ENCODE results near the gene THSD4.
"Not testable (repeated sequence)": the region's sequence is repeated elsewhere in the genome, so short reads cannot be mapped to it uniquely, and the experiment has no call there.

THSD4 gene

DNA sequence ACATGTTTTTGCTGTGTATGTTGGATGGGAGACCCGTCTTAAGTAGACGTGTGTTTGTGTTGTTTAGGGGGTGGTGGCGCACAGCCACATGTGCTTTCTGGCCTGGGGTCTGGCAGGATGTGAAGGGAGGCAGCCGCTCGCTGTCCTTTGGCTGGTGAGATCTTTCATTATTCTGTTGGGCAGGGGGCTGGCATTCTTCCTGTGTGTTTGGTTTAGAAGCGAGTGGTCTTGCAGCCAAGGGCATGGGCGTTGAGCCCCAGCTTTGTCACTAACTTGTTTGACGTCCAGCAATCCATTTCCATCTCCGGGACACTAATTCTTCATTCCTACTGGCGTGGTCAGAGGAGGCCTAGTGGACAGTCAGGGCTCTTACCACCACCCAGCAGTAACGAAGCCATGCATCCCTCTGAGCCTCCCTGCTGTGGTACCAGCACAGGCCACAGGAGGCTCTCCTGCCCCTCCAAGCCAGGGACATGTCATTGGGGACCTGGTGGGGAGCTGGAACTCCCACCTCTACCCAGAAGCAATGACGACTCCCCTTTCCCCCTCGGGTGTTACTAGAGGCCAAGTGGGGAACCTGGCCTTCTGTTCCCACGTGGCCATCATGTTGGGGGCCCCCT lies 10.7 kb downstream of the THSD4 start:
- no peak for DNase-seq

- no peak for DNase-seq
Observed at GRCh38 chr15:71127083-71127482, 11.8 kb downstream of the THSD4 start.

DNA sequence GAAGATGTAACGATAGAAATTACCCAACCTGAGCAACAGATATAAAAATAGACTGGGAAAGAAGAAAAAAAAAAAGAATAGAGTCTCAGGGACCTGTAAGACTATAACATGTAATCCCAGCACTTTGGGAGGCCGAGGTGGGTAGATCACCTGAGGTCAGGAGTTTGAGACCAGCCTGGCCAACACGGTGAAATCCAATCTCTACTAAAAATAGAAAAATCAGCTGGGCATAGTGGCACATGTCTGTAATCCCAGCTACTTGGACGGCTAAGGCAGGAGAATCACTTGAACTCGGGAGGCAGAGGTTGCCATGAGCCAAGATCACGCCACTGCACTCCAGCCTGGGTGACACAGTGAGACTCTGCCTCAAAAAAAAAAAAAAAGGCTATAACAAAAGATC lies 12.9 kb downstream of the THSD4 start:
- DNase-seq = not testable (repeated sequence)

- no peak for DNase-seq
Observed at GRCh38 chr15:71128939-71129562, 13.8 kb downstream of the THSD4 start.

DNA sequence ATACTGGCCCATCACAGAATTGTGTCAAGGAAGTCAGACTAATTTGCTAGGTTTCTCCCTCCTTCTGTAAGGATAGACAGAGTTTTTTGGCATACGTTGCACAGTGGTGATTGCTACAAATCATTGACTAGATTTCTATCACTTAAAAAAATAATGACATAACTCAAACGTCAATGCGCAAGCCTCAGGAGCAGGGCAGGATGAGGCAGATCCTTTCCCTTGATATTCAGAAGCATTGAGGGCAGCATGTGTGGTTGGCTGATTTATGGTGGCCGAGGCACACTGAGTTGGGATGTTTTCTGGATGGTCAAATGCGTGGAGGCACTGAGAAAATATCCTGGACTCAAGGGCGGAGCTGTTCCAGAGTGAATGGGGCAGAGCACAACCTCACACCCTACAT lies 14.4 kb downstream of the THSD4 start:
- DNase-seq = no peak

DNA sequence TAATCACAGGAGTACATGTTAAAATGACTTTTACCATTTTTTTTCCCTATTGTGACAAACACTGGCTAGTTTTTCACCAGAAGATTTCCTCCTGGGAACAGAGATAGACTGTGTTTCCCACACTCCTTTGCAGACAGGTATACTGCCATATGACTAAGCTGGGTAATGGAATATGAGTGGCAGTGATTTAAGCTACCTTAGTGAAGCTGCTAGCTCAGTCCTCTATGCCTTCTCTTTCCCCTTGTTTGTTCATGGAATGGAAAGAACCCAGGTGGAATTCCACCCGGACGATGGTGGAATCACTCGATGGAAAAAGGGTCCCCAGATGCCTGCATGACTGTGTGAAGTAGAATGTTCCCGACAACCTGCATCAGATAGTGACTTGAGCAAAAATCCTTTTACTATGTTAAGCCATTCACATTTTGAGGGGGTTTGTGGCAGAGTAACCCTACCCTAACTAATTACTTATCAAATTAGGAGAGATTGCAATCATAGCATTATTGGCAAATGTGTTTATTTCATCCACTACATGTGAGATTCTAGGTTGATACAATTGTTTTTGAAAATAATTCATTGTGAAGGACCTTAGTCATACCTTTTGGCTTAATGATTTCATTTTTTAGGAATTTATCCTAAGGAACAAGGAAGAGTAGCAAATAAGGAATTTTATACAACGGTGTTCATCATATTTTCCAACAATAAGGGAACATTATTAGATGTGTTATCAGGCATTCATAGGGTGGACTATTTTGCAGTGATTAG lies 16.5 kb downstream of the THSD4 start:
- no peak for DNase-seq

GRCh38 chr15:71133747-71134472 lies 18.6 kb downstream of the THSD4 start:
- no peak for DNase-seq

GRCh38 chr15:71136159-71136783 lies 21.0 kb downstream of the THSD4 start:
- DNase-seq = no peak

- DNase-seq = no peak
Observed at GRCh38 chr15:71136793-71137518, 21.7 kb downstream of the THSD4 start.

- no peak for DNase-seq
Observed at GRCh38 chr15:71138473-71138872, 23.2 kb downstream of the THSD4 start.

DNA sequence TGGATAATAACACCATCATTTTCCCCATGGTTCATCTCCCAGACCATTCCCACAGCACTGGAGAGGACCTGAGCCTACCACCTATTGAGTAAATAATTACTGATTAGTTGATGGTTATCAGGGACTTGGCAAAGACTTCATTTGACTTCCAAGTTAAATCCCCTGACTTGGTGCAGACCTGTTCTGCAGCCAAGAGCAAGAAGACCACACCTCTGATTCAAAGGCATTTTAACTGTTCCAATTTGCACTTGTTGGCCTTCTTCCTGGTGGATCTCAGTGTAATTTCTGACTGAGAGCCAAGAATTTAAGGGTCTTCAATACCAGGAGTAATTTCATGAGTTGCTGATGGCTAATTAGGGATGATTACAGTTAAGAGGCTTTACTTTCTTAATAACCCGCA lies 24.0 kb downstream of the THSD4 start:
- no peak for DNase-seq

DNA sequence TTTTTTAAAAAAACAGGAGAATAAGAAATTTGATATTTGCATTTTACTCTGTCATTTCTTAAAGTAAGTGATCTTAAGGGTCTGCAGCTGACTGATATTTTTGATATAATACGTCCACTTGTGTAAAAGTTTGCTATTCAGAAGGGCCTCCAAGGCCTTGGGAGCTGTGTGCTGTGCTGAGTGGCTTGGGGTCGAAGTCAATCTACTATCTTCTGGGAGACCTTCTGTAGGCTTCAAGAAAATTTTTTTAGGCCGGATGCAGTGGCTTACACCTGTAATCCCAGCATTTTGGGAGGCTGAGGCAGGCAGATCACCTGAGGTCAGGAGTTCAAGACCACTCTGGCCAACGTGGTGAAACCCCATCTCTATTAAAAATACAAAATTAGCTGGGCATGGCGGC lies 26.3 kb downstream of the THSD4 start:
- no peak for DNase-seq

- no peak for DNase-seq
Observed at GRCh38 chr15:71142780-71143179, 27.5 kb downstream of the THSD4 start.

DNA sequence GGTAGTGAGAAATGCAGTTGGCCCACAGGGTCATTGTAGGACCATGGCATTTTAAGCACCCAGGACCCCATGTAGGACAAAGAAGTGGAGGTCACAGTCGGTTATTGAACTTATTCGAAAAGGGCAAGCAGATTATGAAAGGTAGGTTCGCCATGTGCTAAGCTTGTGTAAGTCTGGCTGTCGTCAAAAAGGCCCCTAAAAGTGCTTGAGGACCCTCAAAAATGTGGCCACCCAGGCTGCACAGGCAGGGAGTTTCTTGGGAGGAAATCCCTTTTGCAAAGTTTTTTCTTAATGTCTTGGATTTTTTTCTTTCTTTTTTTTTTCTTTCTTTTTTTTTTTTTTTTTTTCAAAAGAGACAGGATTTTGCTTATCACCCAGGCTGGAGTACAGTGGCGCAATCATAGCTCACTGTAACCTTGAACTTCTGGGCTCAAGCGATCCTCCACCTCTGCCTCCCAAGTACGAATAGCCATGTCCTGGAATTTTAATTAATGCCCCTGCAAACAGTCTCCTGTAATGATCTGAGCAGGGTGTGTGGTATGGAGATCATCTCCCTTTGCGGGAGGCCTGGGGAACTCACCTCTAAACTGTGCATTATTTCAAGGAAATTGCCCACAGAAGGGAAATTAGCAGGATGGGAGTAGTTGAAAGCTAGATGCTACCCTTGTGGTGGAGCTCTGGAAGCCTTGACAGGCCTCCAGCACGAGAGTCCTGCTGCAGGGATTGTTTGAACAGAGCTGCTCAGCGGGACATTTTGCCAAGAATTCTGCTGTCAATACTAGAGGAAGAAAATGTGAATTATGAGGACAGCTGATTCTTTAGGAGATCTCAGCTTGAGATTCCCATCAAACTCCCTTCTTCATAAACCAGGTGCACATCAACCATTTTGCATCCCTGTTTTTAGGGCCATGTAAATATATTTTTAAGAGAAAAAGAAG lies 28.4 kb downstream of the THSD4 start:
- DNase-seq = no peak

GRCh38 chr15:71145648-71146047 lies 30.4 kb downstream of the THSD4 start:
- DNase-seq = no peak

DNA sequence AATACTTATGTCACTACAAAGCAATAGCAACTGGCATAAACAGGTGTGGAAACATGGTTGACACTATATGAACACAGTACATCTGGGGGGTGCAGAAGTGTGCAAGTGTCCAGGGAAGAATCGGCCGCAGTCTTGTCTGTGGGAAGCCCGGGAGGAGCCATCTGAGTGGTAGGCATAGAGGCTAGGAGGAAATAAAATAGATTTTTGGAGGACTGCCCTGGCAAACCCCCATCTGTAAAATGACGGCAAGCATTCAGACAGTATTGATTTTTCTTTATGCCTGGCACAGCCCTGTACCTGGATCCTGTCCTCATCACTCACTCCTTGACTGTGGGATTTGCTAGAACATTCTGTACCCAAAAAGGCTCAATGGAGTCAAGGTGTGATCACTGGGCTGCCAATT lies 31.3 kb downstream of the THSD4 start:
- no peak for DNase-seq

DNA sequence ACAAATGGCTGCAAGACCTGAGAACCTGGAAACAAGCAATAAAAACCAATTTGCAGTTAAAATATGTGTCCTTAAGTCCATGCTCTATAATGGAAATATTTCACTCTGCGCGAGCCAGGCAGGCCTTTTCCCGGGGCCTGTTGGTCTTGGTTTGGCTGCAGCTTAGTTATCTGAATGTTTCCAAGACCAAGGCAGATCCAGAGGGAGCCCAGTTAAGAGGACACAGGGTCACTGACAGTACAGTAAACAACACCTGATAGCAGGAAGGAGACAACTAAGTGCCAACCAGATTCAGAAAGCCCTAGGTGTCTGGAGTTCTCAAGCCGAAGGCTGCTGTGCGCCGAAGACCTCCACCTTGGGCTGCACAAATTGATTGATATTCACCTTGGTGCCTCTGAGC lies 32.8 kb downstream of the THSD4 start:
- no peak for DNase-seq

DNA sequence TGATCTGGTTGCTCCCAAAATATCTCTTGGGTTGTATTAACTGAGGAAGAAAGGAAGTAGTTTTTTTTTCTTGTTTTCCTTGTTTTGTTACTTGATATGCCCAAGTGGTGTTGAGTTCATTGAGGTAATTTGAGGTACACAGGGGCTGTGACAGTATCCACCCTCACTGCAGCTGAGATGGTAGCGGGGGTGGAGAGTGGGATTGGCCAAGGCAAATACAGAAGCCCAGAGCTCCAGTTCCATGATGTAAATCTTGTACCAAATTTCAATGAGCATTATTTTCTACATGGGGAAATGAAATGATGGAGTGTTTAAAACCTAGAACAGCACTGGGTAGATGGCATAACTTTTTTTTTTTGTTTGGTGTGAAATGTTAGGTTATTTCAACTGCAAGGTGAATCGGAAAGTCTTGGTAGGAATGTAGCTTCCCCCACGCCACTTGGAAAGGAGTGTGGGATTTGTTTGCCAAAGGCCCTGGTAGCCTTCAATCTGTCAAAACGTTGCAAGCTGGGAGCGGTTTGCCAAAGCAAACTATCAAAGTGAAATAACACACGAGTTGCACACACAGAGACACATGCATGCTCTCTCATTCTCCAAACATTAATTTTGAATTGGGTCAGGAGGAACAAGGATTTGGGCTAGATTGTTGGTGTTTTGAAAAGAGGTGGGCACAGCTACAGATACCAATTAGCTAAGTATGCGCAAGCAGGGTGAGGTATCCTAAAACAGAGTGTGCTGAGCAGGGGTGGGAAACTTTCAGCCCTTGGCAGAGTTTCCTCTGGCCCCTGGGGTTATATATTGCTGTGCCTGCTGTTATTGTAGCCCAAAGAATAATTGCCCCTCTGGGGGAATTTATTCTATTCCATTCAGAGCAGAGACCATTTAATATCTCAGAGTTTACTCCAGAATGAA lies 34.6 kb downstream of the THSD4 start:
- DNase-seq = no peak

DNA sequence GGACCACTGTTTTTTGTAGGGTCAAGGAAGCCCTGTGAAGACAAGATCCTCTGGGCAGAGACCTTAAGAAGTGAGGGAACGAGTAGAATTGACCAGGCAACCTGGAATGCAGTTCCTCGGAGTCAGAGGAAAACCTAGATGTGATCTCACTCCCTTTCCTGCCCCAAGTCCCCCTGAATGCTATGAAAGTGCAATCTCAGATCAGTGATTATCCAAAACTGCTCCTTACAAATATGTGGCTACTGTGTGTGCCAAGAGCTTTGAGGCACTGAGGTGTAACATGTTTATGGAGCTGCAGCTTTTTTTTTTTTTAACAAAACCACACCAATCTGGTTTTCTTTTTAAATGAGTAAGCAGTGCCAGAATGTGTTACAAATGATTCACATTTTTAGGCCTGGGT lies 35.8 kb downstream of the THSD4 start:
- no peak for DNase-seq

- no peak for DNase-seq
Observed at GRCh38 chr15:71152542-71152941, 37.3 kb downstream of the THSD4 start.

Measured in RPMI8226 (cell line).